CD4-positive, alpha-beta T cell (primary cell): ENCODE results near the gene ZNF142. TPM values are rescaled to one million over a fixed set of nuclear protein-coding genes. Genes with fewer than 3 reads are reported as not detected.

ENCODE experiments used
- ATAC-seq: fragments of 200-7000 bp; cut with Tn5 transposase; one replicate; pipeline ENCODE4 v1.10.0; 2022; ENCODE audit warnings: mild to moderate bottlenecking; ENCODE audit not compliant: poor library complexity
- CTCF ChIA-PET: fragments of 350-600 bp; sonication (Branson Sonifier 250); formaldehyde crosslinking; loops from one replicate; lab custom pipeline; 2021; ENCODE audit warnings: antibody characterized with exemption, inconsistent platforms; lab: Charles Lee
- POLR2A ChIA-PET: fragments of 350-600 bp; sonication (Branson Sonifier 250); formaldehyde crosslinking; loops from one replicate; lab custom pipeline; 2021; ENCODE audit warnings: antibody characterized with exemption, inconsistent platforms; lab: Charles Lee
- DNase-seq, 14 experiments: peaks; one replicate each; pipeline ENCODE4 v3.0.0-alpha.2; 2013 to 2020; ENCODE audit warnings: mixed read lengths in 2 of 14
- H3K27ac ChIP-seq, 2 donors: one replicate each; pipeline versions ENCODE4 v1.5.1 to v1.7.0; 2013; ENCODE audit warnings: low read length in 2 of 2, low read depth in 1 of 2, mild to moderate bottlenecking in 1 of 2
- H3K27me3 ChIP-seq, 2 experiments: 1 replicate in 1 of 2; 2 replicates in 1 of 2; pipeline versions ENCODE4 v1.6.1 to v1.7.0; 2013; ENCODE audit warnings: low read length in 2 of 2, control low read depth in 1 of 2, mild to moderate bottlenecking in 1 of 2, moderate library complexity in 1 of 2; ENCODE audit not compliant: insufficient read depth in 2 of 2, control insufficient read depth in 1 of 2
- H3K36me3 ChIP-seq: one replicate; pipeline ENCODE4 v1.6.1; 2013; ENCODE audit warnings: low read length, control low read depth; ENCODE audit not compliant: insufficient read depth
- H3K4me1 ChIP-seq: one replicate; pipeline ENCODE4 v1.6.1; 2013; ENCODE audit warnings: low read length, control low read depth; ENCODE audit not compliant: insufficient read depth
- H3K4me3 ChIP-seq: one replicate; pipeline ENCODE4 v1.5.1; 2013; ENCODE audit warnings: mild to moderate bottlenecking, low read length, moderate library complexity
- H3K9me3 ChIP-seq, 2 experiments: 1 replicate in 1 of 2; 2 replicates in 1 of 2; pipeline versions ENCODE4 v1.6.1 to v1.7.0; 2013; ENCODE audit warnings: low read length in 2 of 2, mild to moderate bottlenecking in 2 of 2, control low read depth in 1 of 2, moderate library complexity in 1 of 2; ENCODE audit not compliant: control insufficient read depth in 1 of 2, insufficient read depth in 1 of 2
- H3K27ac Mint-ChIP-seq: one replicate; pipeline ENCODE4 v1.8.0; 2020; ENCODE audit warnings: mixed read lengths
- H3K27me3 Mint-ChIP-seq: one replicate; pipeline ENCODE4 v1.8.0; 2021; ENCODE audit warnings: mixed read lengths
- H3K36me3 Mint-ChIP-seq: one replicate; pipeline ENCODE4 v1.8.0; 2021; ENCODE audit warnings: low read depth, mixed read lengths
- H3K4me1 Mint-ChIP-seq: one replicate; pipeline ENCODE4 v1.8.0; 2021; ENCODE audit warnings: low read depth, mixed read lengths
- H3K4me3 Mint-ChIP-seq: one replicate; pipeline ENCODE4 v1.8.0; 2020; ENCODE audit warnings: mild to moderate bottlenecking, mixed read lengths
- H3K9me3 Mint-ChIP-seq: one replicate; pipeline ENCODE4 v1.8.0; 2020; ENCODE audit warnings: mixed read lengths
- intact Hi-C, 2 experiments: fragments of 100-400 bp; cut with DNase I in 1 of 2; cut with micrococcal nuclease in 1 of 2; formaldehyde crosslinking; loops; one replicate each; pipeline versions ENCODE4 v1.15.1 to v1.9.0; 2023 to 2025; cut with DNase I, micrococcal nuclease
- total RNA-seq, 174 experiments: library from RNA in 2 of 174; stranded (reverse) in 2 of 174; gene quantifications; one replicate each; pipeline ENCODE4 v1.2.3 and lab custom pipeline; 2021 to 2026
- TF ChIP-seq, protein P1 (sequence below): fragments of 200-600 bp; IDR thresholded peaks from one replicate; pipeline ENCODE4 v1.8.0; 2022; ENCODE audit warnings: antibody characterized with exemption, mild to moderate bottlenecking

ZNF142 gene
- total RNA-seq, 2 experiments from 2014 or later, result 40.3 to 44.2 TPM

- no peaks in the 10 kb centered on the region for H3K9me3 ChIP-seq
- H3K27ac ChIP-seq, result no peak overlapping the region
- H3K9me3 Mint-ChIP-seq, result no peaks in the 10 kb centered on the region
- peaks cover 87% of the 10 kb centered on the region for H3K36me3 Mint-ChIP-seq
- intact Hi-C loops, result no loop called here
- TF ChIP-seq, protein P1, sequence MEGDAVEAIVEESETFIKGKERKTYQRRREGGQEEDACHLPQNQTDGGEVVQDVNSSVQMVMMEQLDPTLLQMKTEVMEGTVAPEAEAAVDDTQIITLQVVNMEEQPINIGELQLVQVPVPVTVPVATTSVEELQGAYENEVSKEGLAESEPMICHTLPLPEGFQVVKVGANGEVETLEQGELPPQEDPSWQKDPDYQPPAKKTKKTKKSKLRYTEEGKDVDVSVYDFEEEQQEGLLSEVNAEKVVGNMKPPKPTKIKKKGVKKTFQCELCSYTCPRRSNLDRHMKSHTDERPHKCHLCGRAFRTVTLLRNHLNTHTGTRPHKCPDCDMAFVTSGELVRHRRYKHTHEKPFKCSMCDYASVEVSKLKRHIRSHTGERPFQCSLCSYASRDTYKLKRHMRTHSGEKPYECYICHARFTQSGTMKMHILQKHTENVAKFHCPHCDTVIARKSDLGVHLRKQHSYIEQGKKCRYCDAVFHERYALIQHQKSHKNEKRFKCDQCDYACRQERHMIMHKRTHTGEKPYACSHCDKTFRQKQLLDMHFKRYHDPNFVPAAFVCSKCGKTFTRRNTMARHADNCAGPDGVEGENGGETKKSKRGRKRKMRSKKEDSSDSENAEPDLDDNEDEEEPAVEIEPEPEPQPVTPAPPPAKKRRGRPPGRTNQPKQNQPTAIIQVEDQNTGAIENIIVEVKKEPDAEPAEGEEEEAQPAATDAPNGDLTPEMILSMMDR, result no peak
- H3K27me3 ChIP-seq, result no peaks in the 10 kb centered on the region
- CTCF ChIA-PET, result no interaction called here
- H3K36me3 ChIP-seq, result peaks cover 60% of the 10 kb centered on the region
- no peak overlapping the region for H3K4me3 Mint-ChIP-seq
- POLR2A ChIA-PET, result interaction anchor here (5.9 kb wide), 1 partner anchor 8 kb away, joined by 84 read pairs; the partner anchor contains the start of genes RNF25 and STK36
- H3K4me3 ChIP-seq, result no peak overlapping the region
- ATAC-seq (no peak), DNase-seq (no peak)
- peaks cover 25% of the 10 kb centered on the region for H3K4me1 Mint-ChIP-seq
- no peak overlapping the region for H3K27ac Mint-ChIP-seq
- no peaks in the 10 kb centered on the region for H3K27me3 Mint-ChIP-seq
- H3K4me1 ChIP-seq, result peaks cover 17% of the 10 kb centered on the region
Observed at GRCh38 chr2:218662827-218663226, 3.4 kb upstream of the ZNF142 start.

DNA sequence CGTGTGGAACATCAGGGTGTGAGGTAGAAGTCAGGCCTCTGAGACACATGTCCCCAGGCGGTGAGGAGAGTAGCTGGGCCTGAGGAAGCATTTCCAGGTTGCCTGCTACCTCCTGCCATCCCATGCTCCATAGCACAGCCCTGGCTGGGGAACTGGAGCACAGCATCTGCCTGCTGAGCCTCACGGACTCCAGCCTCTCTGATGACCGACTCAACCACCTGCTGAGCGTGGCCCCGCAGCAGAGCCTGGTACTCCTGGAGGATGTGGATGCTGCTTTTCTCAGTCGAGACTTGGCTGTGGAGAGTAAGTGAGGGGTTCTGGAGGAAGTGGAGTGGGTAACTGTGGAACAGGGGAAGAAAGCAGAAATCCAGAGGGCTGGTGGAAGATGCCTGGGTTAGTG lies 3.0 kb upstream of the ZNF142 start:
- no peak overlapping the region for H3K27ac Mint-ChIP-seq
- intact Hi-C loops, result no loop called here
- TF ChIP-seq, protein P1, result no peak
- Histone ChIP-seq H3K4me1 (peaks cover 19% of the 10 kb centered on the region), H3K27me3 (no peaks in the 10 kb centered on the region), H3K27ac (no peak overlapping the region), H3K9me3 (no peaks in the 10 kb centered on the region), H3K4me3 (no peak overlapping the region), H3K36me3 (peaks cover 56% of the 10 kb centered on the region)
- H3K36me3 Mint-ChIP-seq, result peaks cover 87% of the 10 kb centered on the region
- ChIA-PET CTCF (no interaction called here), POLR2A (interaction anchor here (5.9 kb wide), 1 partner anchor 9 kb away, joined by 84 read pairs; the partner anchor contains the start of genes RNF25 and STK36)
- no peak for ATAC-seq
- DNase-seq, result no peak
- no peaks in the 10 kb centered on the region for H3K9me3 Mint-ChIP-seq
- peak overlapping the region; percentile 69 for H3K4me3 Mint-ChIP-seq
- peaks cover 29% of the 10 kb centered on the region for H3K4me1 Mint-ChIP-seq
- H3K27me3 Mint-ChIP-seq, result no peaks in the 10 kb centered on the region

DNA sequence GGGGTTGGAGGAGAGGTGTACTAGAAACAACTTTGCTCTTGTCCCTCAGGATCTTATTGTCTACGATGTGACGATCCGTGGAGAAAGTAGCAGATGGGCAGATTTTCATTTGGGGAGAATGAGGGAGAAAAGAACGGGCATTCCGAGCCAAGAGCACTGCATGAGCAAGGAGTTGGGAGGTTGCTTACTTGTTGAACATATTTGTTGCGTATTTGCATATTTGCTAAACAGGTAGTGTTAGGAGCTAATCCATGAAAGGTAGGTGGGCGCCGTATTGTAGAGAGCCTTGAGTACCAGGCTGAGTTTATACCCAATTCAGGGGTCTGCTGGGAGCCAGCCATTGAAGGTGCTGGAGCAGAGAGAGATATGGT lies 550 bp upstream of the ZNF142 start:
- peaks cover 88% of the 10 kb centered on the region for H3K36me3 Mint-ChIP-seq
- POLR2A ChIA-PET, result interaction anchor here (0.5 to 5.9 kb wide), 17 partner anchors 8 to 937 kb away, joined by 3 to 84 read pairs (median 5); partner anchors contain the start of genes AAMP, DNAJB2, DNPEP and PNKD

More for the DNA sequence above, 550 bp upstream of the ZNF142 start:
- H3K4me1 ChIP-seq, result peaks cover 19% of the 10 kb centered on the region
- H3K9me3 ChIP-seq, result no peaks in the 10 kb centered on the region
- no peak for ATAC-seq
- Mint-ChIP-seq H3K4me3 (peak overlapping the region; percentile 95), H3K27ac (peak overlapping the region; percentile 89), H3K9me3 (no peaks in the 10 kb centered on the region), H3K4me1 (peaks cover 35% of the 10 kb centered on the region), H3K27me3 (no peaks in the 10 kb centered on the region)
- no peak for DNase-seq
- no peaks in the 10 kb centered on the region for H3K27me3 ChIP-seq
- intact Hi-C loops, result loop anchor here (1.0 to 10.0 kb wide), 9 partner anchors 11 to 727 kb away; partner anchors contain the start of genes AAMP (in 1 of the 2), CNOT9 (in 1 of the 2), DNPEP (in 1 of the 2) and PNKD (in 1 of the 2)
- TF ChIP-seq, protein P1, result no peak
- CTCF ChIA-PET, result interaction anchor here (0.7 to 2.8 kb wide), 6 partner anchors 12 to 435 kb away, joined by 3 to 23 read pairs (median 10); partner anchors contain the start of genes RNF25, STK36 and TTLL4
- H3K4me3 ChIP-seq, result peak overlapping the region; percentile 79
- peaks cover 54% of the 10 kb centered on the region for H3K36me3 ChIP-seq
- H3K27ac ChIP-seq, result peak overlapping the region in 1 of 2 donors; percentile 24
